HG03159 (cell line): Measurements from ENCODE around the gene RAB29.
"Not testable (repeated sequence)": the region's sequence is repeated elsewhere in the genome, so short reads cannot be mapped to it uniquely, and the experiment has no call there.

Experiments used
- ATAC-seq: cut with Tn5 transposase; IDR thresholded peaks from one replicate; pipeline ENCODE4 v1.9.1; 2021; ENCODE audit warnings: mild to moderate bottlenecking, moderate library complexity; ENCODE audit not compliant: unreplicated experiment

The RAB29 gene

GRCh38 chr1:205726619-205727125 is 48.6 kb downstream of the RAB29 start:
- ATAC-seq, result no peak

- ATAC-seq, result no peak
Observed at GRCh38 chr1:205725514-205725913, 49.8 kb downstream of the RAB29 start.

- ATAC-seq, result not testable (repeated sequence)
Observed at GRCh38 chr1:205720740-205721139, 54.5 kb downstream of the RAB29 start.

- ATAC-seq, result no peak
Observed at GRCh38 chr1:205719762-205720161, 55.5 kb downstream of the RAB29 start.

GRCh38 chr1:205719015-205719414 is 56.3 kb downstream of the RAB29 start:
- ATAC-seq, result no peak
